NCI-H2227 (cell line): Measurements from ENCODE around the gene GFOD1.

Experiments
- DNase-seq: peaks from one replicate; lab custom pipeline; 2025; ENCODE audit not compliant: unreplicated experiment; lab: John Stamatoyannopoulos, UW

Gene GFOD1, protein sequence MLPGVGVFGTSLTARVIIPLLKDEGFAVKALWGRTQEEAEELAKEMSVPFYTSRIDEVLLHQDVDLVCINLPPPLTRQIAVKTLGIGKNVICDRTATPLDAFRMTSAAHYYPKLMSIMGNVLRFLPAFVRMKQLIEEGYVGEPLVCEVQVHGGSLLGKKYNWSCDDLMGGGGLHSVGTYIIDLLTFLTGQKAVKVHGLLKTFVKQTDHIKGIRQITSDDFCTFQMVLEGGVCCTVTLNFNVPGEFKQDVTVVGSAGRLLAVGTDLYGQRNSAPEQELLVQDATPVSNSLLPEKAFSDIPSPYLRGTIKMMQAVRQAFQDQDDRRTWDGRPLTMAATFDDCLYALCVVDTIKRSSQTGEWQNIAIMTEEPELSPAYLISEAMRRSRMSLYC

DNA sequence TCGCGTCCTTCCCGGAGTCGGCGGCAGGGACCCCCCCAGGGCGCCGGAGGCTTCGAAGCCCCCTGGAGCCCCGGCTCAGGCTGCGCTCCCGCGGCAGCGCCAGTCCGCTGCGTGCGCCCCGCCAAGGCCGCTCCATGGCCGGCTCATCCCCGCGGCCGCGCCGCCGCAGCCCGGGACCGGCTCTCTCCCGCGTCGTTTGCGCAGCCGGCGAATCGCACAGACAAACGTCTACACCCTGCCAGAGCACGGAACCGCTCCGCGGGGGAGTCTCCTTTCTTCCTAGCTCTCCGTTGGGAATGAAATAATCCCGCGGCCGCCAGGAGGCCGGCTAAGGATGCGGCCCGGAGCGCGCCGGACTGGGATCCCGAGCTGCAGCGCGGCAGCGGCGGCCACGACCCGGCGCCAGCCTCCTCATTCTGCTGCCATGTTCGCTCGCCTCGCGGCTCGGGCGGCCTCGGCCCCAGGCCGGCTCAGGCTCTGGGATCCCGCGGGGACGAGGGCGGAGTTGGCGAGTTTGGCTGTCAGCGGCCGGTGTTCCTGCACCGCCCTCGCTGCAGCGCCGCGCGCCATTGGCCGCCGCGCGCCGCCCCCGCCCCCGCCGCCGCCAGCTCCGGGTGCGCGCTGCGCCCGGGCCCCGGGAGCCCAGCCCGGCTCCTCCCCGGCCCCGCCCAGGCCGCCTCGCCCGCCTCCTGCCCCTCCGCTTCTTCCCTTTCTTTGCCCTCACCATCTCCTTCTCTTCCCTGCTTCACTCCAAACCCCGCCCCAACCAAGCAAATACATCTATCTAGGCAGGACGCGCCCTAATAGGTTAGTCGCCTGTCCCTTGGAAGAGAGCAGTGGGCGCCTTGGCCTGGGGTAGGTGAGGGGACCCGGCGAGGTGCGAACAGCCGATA is at the start of gene GFOD1:
TSS of gene GFOD1 (minus strand) at position 479 of the 893 bp plus-strand sequence. CDS start 710 bp downstream, outside the sequence.
- DNase-seq = peak; percentile 89

DNA sequence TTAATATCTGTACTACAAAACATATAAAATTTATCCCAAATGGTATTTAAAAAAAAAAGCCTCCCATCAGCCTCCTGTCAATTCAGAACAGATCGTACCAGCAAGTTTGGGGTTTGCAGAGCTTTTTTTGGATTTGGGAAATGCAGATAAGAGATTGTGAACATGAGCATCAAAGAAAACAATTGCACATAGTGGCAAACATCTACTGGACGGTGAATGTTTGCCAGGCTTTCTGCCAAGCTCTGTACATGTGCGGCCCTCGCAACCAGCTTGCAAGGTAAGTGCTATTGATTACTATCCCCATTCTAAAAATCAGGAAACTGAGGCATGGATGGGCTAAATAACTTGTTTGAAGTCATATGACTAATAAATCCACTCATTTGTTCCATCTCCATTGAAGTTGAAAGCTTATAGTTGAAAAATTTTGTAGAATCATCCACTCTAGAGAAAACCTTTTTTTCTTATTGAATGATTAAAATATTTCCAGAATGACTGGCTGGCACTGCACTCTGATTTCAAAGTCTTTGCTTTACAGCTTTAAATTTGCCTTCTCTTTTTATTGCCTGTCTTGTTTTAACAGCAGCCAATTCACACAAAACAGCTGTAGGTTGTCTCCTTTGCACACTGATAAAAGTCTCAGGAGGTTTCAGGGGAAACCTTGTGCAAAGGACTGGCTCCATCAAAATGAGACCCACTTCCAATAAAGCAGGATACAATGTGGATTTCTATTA is 49.6 kb upstream of the GFOD1 start:
- no peak for DNase-seq

DNA sequence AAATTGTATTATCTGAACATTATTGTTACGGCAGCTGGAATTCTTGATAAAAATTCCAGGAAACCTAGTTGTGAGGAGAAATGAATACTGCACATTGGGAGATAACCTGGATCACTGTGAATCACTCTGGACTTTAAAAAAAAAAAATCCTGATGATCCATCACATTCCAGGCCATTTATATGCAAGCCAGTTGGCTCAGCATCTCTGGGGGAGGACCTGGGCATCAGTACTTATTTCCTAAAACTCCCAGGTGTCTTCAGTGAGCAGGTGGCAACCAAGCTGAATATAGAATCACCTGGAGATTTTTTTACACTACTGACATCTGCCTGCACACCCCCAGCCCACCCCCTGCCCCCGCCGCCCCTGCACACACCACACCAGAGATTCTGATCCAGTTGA is 47.9 kb upstream of the GFOD1 start:
- no peak for DNase-seq

DNA sequence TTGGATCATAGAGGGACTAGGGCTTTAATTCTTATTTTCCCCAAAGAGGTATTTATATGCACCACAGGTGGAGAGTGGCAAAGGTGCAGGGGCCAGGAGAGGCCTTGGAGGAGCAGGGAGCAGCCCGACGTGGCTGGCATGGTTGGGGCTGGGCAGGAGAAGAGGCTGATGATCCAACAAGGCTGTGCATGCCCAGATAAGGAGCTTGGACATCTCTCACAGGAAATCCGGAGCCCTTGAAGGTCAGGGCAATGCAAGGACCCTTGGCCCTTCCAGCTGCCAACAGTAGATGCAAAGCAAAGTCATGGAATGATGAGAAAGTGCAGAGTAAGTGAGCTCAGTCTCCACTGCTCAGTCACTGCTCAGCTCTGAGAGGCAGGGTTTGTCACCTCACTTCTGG is 47.1 kb upstream of the GFOD1 start:
- no peak for DNase-seq

DNA sequence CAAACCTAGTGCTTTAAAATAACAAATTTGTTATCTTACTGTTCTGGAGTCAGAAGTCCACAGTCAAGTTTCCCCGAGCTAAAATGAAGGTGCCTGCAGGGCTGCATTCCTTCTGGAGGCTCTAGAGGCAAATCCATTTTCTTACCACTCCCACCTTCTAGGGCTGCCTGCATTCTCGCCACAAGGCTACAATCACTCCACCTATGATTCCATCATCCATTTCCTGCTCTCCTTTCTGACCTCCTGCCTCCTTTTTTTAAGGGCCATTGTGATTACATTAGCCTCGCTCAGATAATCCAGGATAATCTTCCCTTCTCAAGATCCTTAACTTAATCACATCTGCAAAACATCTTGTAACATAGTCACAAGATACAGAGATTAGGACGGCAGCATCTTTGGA is 44.6 kb upstream of the GFOD1 start:
- no peak for DNase-seq

DNA sequence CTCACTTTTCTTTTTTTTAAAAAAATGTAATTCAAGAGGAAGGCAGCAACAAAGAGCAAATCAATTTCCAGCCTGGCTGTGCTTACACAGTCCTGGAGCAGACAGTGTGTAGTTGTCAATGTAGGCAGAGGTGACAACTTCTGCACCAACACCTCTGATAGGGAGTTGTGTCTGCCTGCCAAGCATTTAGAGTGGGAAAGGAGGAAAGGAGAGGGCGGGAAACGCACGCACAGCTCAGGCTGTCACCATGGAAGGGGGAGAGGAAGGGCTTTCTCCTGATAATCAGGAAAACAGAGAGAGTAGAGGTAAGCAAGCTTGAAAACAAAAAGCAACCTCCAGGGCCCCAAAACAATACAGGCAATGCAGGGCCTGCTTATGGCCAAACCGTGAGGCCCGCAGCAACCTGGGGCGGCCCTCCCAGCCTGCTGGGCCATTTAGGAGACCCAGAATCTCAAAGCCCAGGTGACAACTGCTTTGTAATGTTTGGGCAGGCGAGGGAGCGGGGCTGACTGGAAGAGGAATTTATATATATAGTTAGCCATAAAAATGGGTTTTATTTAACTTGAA is 41.5 kb upstream of the GFOD1 start:
- peak; percentile 18 for DNase-seq

DNA sequence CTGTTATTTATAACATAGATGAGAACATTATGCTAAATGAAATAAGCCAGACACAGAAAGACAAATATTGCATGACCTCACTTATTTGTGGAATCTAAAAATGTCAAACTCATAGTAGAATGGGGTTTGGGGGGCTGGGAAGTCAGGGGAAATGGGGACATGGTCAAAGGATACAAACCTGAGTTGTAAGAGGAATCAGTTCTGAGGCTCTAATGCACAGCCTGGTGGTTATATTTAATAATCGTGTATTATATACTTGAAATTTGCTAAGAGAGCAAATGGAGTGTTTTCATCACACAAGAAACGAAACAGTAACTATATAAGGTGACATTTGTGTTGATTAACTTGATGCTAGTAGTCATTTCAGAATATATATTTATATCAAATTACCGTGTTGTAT is 40.8 kb upstream of the GFOD1 start:
- DNase-seq = no peak

DNA sequence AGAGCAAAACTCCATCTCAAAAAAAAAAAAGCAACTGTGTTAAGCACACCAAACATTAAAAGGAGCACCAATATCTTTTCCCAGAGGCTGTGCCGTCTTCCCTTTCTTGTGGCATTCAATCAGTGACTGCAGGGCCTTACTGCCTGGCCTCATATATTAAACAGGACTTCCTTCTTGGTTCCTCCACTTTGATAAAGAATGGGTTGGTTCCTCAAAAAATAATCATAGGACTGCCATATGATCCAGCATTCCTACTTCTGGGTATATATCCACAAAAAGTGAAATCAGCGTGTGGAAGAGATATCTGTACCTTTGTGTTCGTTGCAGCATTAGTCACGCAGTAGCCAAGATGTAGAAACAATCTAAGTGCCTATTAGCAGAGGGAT is 40.3 kb upstream of the GFOD1 start:
- DNase-seq = no peak

DNA sequence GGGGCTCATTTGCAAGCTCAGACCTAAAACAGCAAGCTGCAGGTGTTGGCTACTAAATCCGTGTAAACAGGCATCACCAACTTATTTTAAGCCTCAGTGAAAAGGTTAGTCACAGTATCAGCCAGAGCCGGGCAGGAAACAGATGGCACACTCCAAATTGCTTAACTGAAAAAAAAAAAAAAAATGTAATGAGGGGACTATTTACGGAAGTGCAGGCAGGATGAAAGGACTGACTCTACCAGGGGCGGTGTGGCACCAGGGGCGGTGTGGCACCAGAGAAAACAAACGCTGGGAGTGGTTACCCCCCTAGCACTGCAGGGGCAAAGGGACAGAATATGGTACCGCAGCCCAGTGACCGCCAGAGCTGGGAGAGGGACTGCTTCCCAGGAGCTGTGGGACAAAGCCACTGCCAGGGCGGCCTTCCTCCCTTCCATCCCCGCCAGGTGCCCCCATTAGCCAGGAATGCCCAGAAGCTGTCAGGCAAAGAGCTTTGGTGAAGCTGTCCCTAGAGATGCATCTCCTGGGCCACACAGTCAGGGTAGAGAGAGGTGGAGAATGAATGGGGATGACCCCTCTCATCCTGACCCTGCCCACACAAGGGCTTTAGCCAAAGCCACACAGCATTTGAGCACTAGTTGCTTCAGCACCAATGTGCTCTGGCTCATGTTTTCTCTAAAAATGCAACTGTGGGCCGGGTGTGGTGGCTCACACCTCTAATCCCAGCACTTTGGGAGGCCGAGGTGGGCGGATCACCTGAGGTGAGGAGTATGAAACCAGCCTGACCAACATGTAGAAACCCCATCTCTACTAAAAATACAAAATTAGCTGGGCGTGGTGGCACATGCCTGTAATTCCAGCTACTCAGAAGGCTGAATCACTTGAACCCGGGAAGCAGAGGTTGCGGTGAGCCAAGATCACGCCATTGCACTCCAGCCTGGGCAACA is 39.6 kb upstream of the GFOD1 start:
- DNase-seq = peak; percentile 40

DNA sequence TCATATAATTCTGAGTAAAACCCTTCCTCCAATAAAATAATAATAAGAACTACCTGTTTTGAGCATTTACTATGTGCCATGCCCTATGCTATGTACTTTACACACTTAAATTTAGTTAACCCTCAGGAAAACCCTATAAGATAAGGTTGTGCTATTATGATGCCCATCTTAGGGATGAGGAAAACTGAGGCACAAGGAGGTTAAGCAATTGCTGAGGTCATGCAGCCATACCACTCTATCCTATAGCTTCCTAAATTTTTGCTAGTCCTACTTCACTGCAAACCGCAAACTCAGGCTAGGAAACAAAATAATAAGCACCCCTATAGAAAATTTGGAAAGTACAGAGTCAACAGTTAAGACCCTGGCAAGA is 38.9 kb upstream of the GFOD1 start:
- no peak for DNase-seq

DNA sequence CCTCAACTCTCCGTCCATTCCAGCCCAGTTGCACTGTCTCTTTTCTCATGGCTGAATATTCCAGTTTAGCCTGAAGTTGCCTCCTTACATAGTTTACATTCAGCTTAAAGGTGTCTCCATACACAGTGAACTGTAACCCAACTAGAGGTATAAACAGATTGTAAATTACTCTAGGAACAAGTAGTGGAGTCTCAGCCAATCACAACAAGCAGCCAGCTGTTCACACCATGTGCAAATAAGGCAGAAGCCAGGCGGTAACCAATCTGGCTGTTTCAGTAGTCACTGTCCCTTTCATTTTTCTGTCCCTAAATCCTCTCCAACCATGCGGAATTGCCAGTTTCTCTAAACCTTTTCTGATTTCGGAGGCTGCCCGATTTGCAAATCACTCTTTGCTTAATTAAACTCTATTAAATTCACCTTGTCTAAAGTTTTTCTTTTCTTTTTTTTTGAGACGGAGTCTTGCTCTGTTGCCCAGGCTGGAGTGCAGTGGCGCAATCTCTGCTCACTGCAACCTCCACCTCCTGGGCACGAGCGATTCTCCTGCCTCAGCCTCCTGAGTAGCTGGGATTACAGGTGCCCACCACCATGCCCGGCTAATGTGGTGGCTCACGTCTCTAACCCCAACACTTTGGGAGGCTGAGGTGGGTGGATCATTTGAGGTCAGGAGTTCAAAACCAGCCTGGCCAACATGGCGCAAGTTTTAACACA is 37.6 kb upstream of the GFOD1 start:
- no peak for DNase-seq

DNA sequence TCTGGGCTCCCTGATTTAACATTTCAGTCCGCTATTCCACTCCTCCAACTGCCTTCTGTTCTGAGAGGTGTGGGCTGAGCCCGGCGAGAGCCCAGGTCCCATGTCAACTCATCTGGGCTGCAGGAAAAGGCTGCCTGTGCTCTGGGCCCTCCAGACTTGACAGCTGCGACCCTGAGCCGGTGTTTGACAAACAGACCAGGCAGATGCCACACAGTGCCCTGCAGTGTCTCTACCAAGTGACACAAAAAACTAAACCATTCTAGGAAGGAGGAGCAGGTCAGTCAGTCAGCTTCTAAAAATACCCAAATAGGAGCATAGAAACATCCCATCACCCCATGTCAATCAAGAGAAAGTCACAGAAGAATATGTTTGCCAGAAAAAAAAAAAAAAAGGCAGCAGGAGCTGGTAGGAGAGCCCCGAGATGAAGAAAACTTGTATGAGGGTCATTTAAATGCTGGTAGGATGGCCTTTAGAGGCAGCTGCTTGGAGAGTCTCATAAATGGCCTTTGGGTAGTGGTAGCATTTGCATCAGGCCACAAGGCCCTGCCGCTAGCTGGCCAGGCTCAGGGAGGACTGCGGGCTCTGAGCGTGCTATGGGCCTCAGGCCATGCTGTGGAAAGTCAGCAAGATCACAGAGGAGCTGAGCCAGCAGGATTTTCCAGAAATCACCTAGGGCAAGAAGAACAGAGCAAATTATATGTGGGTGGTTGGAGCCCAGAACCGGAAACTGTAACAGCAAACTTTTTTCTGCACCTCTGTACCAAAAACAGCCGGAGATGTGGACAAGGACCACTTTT is 36.6 kb upstream of the GFOD1 start:
- DNase-seq = peak; percentile 10

DNA sequence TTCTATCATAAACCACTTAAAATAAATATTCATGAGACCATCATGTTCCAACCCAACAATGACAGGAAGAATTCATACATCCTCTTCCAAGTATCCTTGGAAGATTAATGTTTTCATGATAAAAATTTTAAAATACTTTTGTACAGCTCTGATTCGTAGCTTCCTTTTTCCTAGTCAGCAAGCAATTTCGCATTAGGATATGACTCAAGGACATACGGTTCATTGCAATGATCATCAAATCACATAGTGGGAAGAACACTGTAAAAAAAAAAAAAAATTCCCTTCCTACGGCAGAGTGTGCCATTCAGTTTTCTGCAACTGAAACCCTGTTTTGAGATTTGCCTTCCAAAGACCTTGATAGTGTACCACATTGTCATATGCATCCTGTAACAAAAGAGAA is 35.3 kb upstream of the GFOD1 start:
- DNase-seq = no peak

DNA sequence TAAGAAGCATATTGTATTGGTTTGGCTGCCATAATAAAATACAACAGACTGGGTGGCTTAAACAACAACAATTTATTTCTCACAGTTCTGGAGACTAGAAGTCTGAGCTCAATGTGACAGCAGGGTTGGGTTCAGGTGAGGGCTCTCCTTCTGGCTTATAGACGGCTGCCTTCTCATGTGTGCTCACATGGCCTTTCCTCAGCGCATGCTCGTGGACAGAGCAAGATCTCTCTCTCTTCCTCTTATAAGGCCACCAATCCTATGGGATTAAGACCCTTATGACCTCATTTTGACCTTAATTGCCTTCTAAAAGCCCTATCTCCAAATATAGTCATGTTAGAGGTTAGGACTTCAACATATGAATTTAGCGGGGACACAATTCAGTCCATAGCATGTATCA is 32.4 kb upstream of the GFOD1 start:
- no peak for DNase-seq

DNA sequence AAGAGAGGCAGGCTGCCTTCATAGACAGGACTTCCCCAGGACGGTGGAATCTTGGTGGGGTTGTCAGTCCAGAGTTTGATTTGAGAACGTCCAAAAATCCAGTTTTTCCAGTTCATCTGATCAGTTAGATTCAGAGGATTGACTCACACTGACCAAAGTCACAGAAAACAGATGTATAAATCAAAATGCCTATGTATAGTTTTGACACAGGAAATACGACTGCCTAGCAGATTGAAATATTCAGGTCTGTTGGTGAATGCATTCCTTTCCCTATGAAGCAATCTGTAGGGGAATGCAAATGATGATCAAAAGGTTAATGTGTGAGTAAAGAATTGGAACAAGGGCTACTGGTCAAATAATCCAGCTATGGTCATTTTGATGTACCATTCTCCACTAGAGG is 29.7 kb upstream of the GFOD1 start:
- DNase-seq = no peak

DNA sequence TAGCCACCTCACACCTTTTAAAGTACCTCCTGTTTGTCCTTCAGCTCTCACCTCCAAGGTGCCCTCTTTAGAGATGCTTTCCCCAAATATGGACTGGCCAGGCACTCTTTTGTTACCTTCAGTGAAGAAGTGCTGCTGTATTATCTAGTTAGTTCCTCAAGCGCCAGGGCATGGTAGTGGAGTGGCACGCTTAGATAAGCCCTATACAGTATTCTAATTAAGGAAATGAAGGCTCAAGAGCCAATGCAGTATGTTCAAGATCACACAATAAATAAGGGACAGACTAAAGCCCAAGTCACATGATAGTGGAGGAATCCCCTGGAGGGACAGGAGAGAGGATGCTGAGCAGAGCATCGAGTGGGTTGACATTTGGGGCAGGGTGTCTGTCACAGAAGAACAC is 28.5 kb upstream of the GFOD1 start:
- no peak for DNase-seq

DNA sequence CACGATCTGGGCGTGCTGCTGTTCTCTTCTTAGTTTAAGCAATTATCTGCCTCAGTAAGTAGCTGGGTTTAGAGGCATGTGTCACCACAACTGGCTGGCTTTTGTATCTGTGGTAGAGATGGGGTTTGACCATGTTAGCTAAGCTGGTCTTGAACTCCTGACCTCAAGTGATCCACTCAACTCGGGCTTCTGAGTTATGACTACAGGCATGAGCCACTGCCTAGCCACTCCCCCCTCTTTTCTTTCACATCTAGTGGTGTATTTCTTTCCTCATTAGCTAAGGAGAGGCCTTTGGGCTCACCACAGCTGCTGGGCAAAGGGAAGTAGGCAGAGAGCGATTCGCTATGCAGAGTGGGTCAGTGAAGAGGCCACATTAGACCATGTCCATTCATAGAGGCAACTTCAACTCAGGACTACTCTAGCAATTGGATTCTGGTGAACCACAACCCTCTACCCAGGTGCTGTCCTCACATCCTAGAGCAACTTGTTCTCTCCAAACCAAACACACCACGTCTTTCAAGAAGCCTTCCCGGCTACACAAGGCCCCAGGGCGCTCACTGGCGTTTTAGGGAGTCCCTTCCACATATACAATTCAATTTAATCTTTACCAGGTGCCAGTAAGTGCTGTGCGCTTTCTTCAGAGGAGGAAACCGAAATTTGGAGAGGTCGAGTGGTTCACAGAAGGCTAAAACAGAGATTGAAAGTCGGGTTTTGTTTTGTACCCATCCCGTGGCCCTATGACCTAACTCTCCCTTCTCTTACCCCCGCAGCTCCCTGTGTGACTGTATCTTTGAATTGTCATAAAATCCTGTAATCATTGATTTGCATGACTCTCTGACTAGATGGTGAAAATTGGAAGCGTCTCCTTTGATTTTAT is 26.5 kb upstream of the GFOD1 start:
- no peak for DNase-seq

DNA sequence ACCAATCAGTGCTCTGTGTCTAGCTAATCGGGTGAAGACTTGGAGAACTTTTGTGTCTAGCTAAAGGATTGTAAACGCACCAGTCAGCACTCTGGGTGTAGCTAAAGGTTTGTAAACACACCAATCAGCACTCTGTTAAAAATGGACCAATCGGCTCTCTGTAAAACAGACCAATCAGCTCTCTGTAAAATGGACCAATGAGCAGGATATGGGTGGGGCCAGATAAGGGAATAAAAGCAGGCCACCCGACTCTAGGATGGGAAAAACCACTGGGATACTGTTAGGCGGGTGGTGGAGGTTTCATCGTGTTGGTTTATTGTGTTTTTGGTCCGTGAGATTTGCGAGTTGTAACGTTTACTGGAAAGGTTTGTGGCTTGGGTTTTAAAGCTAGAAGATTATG is 25.5 kb upstream of the GFOD1 start:
- DNase-seq = no peak
